Suppressor macrophage (primary cell): Measurements from ENCODE around the gene SHPK.
A peak's percentile ranks its signal among the peaks of the same experiment; 100 is the strongest.
"Not testable (repeated sequence)": the region's sequence is repeated elsewhere in the genome, so short reads cannot be mapped to it uniquely, and the experiment has no call there.

Experiments used
- DNase-seq, 4 experiments: peaks; one replicate each; pipeline ENCODE4 v3.0.0-alpha.2; 2020 to 2022

SHPK gene

DNA sequence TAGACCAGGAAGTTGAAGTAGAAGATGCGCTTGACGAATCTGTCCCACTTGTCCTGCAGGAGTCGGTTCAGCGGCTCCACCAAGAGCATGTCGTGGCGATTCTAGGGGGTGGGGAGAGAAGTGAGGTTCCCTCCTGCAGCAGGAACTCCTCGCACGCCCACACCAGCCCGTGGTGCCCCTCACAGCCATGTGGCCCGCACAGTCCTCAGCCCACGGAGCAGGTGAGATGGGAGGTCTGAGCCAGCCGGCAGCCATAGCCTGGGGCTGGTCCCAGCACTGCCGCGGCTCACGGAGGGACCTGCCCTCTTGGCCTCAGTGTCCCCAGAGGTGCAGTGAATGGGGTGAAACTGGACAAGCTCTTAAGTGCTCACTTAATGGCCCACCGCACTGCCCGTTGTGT lies 50.2 kb downstream of the SHPK start:
- DNase-seq = no peak

- DNase-seq = no peak
Measured at GRCh38 chr17:3583456-3583855, 52.6 kb downstream of the SHPK start.

DNA sequence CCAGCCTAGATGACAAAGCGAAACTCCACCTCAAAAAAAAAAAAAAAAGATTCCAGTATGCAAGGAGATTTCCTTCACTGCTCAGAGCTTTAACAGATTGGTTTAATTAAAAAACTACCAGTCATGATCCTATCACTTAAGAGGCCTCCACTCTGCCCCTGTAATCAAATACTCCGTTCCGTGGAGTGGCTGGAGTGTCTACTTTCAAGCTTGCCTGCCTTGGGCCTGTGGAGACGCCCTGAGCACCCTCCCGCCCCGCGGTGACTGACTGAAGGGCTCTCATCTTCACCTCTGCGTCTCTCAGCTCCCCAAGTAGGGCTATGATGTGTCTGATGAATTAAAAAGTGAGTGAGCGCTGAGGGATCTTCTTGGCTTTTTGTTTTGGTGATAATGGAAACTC lies 53.1 kb downstream of the SHPK start:
- no peak for DNase-seq

- DNase-seq = not testable (repeated sequence)
Measured at GRCh38 chr17:3578667-3579066, 57.4 kb downstream of the SHPK start.

DNA sequence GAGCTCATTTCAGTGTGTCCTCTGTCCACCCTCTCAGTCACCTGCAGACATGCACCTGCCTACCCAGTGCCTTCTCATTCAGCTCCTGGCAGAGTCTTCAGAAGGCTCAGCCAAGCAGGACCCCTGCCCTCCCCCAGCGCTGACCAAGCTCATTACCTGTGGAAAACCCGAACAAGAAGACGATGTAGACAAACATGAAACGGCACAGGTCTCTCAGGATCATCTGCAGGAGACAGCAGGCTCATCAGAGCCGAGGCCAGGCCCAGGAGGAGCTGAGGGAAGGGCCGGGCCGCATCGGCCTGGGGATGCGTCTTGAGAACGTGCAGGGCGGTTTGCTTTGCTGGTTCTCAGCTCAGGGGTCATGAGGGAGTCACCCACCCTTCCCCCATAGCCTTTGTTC lies 59.1 kb downstream of the SHPK start:
- DNase-seq = no peak

DNA sequence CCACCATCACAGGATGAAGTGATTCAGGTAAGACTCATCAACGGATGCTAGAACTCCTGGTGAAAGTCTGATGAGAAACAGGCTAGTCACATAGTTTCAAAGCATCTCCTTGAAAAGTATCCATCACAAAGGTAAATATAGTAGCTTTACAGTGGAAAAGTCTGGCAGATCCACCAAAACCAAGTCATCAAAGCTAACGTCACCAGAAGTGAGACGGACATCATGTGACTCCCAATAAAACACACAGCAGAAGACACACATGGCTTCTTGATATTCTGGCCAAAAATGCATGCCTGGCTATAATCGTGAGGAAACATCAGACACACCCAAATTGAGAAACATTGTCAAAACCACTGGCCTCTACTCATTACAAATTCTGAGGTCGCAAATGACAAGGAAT lies 60.5 kb downstream of the SHPK start:
- peak; percentile 16 to 48 (median 17) for DNase-seq

- DNase-seq = no peak
Measured at GRCh38 chr17:3574231-3574630, 61.8 kb downstream of the SHPK start.

GRCh38 chr17:3573246-3574100 lies 62.6 kb downstream of the SHPK start:
- DNase-seq = no peak

- DNase-seq = no peak
Measured at GRCh38 chr17:3572231-3572630, 63.8 kb downstream of the SHPK start.

DNA sequence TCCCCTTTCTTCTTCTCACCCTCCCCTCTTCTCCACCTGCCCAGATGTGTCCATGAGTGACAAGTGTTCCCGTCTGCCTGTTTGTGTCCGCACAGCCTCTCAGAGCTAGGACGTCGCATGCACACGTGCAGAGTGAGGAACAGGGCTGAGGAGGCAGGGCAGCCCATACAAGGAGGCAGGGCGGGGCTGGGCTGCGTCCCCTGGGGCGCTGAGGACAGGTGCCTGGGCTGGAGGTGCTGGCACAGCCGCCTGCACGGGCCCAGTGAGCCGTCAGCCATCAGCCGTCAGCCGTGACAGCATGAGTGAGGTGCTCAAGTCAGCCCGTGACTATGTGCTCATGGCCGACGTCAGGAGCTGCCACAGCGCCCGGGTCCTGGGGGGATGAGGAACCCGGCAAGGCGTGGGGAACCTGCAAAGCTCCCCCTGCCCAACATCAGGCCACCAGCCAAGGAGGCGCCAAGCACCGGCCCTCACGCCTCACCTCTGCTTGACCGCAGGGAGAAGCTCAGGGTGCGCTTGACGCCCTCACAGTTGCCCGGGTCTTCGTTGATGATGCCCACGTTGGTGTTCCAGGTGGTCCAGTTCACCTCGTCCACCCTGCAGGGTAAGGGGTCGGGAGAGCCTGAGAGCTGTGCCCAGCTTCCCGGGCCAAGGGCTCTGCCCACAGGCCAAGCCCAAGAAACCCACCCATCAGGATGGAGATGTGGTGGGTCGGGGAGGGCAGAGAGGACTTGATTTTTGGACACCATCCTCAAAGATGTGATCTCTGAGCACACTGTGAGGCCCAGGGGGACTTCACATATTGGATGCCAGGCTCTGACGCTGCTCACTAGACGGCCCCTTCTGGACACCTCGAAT lies 64.8 kb downstream of the SHPK start:
- no peak for DNase-seq

- DNase-seq = no peak
Measured at GRCh38 chr17:3569534-3570137, 66.4 kb downstream of the SHPK start.

DNA sequence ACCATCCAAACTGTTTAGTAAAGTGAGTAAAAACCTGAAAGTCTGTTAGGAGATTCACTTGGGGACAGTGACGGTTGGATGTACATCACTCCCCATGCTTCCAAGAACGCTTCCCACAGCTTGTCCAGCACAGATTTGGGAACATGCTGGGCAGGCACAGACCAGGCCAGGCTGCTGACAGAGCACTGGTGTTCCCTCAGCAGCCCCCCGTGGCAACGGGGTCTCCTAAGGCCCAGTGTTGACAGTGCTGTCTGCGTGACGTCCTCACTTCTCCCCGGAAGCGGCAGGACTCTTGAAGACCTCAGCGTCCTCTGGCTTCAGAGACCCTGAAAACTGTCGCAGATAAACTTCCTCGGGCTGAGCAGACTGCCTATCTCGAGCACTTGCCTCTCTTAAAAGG lies 69.5 kb downstream of the SHPK start:
- no peak for DNase-seq

- no peak for DNase-seq
Measured at GRCh38 chr17:3565143-3565542, 70.9 kb downstream of the SHPK start.

DNA sequence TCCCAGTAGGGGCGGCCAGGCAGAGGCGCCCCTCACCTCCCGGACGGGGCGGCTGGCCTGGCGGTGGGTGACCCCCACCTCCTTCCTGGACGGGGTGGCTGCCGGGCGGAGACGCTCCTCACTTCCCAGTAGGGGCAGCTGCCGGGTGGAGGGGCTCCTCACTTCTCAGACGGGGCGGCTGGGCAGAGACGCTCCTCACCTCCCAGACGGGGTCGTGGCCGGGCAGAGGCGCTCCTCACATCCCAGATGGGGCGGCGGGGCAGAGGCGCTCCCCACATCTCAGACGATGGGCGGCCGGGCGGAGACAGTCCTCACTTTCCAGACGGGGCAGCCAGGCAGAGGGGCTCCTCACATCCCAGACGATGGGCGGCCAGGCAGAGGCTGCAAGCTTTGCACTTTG lies 71.8 kb downstream of the SHPK start:
- DNase-seq = not testable (repeated sequence)

DNA sequence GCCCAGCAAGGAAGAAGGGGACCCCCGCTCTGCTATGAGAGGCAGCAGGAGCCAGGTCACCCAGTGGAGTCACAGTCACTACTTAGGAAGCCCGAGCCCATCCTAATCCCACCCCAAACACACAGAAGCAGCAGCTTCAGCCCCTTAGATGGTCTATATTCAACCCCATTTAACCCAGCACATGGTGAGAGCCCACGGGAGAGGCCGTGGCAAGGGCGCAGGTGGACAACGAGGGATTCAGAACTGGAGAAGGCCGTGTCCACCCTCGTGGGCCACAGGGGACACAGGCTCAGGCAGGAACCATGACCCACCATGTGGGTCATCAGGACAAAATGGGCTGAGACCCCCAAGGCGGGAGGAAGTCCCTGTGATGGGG lies 76.8 kb downstream of the SHPK start:
- DNase-seq = no peak

- peak in 1 of 4 experiments; percentile 34 for DNase-seq
Measured at GRCh38 chr17:3558603-3559269, 77.3 kb downstream of the SHPK start.
